Measurements from ENCODE around the gene NFKB1.

GRCh38 chr4:102557636-102558035 is 56.5 kb downstream of the NFKB1 start:
- no peak for TF ChIP-seq MXI1 (conservative IDR thresholded peaks at IDR 0.05; ENCODE audit: poor library complexity, severe bottlenecking)
- TF ChIP-seq CTCF (IDR thresholded peaks at IDR 0.05; ENCODE audit: poor library complexity, severe bottlenecking), result no peak
- TF ChIP-seq EZH2 (IDR thresholded peaks at IDR 0.05; ENCODE audit: borderline replicate concordance, insufficient read depth, low read length, poor library complexity, severe bottlenecking), result no peak
- no peak for TF ChIP-seq EP300 (conservative IDR thresholded peaks at IDR 0.05; ENCODE audit: poor library complexity, severe bottlenecking)
- TF ChIP-seq SMC3 (conservative IDR thresholded peaks at IDR 0.05; ENCODE audit: poor library complexity), result no peak
